ENCODE results near the gene LITAFD. TPM values are rescaled to one million over a fixed set of nuclear protein-coding genes. Genes with fewer than 3 reads are reported as not detected.

Gene LITAFD
- polyA plus RNA-seq, 1 experiment = not detected

DNA sequence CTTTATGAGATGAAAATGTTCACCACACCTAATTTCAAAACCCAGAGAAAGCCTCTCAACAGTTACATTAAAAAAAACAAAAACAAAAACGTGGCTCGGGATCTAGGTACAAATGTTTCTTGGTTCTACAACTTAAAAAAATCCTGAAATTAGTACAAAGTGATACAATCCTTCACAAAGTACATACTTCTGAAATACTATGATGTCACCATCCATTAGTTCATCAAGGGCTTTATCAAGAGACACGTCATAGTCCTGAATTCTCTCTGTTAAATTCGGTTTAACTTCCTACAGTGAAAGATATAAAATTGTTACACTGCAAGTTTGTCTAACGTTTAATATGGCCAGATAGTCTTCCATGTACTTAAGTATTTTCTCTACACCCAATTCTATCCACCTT is 18.2 kb downstream of the LITAFD start:
- CTCF ChIA-PET = interaction anchor here (1.2 to 4.0 kb wide), 4 partner anchors 20 to 251 kb away, joined by 3 to 22 read pairs (median 7); no protein-coding TSS in a partner anchor
- POLR2A ChIA-PET = no interaction called here
- DNase-seq (ENCODE audit: low read depth, low spot score) = no peak
- TF ChIP-seq, protein P1, sequence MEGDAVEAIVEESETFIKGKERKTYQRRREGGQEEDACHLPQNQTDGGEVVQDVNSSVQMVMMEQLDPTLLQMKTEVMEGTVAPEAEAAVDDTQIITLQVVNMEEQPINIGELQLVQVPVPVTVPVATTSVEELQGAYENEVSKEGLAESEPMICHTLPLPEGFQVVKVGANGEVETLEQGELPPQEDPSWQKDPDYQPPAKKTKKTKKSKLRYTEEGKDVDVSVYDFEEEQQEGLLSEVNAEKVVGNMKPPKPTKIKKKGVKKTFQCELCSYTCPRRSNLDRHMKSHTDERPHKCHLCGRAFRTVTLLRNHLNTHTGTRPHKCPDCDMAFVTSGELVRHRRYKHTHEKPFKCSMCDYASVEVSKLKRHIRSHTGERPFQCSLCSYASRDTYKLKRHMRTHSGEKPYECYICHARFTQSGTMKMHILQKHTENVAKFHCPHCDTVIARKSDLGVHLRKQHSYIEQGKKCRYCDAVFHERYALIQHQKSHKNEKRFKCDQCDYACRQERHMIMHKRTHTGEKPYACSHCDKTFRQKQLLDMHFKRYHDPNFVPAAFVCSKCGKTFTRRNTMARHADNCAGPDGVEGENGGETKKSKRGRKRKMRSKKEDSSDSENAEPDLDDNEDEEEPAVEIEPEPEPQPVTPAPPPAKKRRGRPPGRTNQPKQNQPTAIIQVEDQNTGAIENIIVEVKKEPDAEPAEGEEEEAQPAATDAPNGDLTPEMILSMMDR (IDR thresholded peaks at IDR 0.05; ENCODE audit: low read depth, low read length) = no peak
- Histone ChIP-seq H3K4me3 (ENCODE audit: low read depth, low read length) (no peak overlapping the region), H3K27me3 (ENCODE audit: control insufficient read depth, insufficient read depth, low read length) (no peaks in the 10 kb centered on the region), H3K9me3 (ENCODE audit: control insufficient read depth, insufficient read depth, low read length) (no peaks in the 10 kb centered on the region), H3K27ac (ENCODE audit: low read depth, low read length) (no peak overlapping the region)

DNA sequence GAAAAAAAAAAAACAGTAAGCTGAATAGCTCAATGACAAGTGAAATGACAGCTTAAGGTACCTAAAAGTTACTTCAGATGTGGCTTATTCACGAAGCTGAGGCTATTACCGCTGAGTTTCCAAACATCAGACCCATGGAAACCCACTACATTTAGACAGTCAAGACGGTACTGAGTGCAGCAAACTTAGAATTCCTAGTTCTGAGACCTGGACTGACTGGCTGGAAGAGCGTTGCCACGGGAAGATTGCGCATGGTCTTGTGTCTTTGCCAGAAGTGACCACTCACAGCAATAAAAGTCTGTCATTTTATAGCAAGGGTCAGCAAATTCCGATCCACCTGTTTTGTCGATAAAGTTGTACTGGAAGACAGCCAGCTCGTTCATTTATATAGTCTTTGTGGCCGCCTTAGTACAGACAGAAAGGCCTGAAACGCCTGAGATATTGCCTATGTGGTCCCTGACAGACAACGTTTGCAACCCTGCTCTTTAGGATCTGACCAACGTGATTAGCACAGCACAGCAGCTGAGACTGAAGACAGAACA is 19.2 kb downstream of the LITAFD start:
- DNase-seq (ENCODE audit: low read depth, low spot score) = no peak
- Histone ChIP-seq H3K27me3 (ENCODE audit: control insufficient read depth, insufficient read depth, low read length) (no peaks in the 10 kb centered on the region), H3K4me3 (ENCODE audit: low read depth, low read length) (no peak overlapping the region), H3K9me3 (ENCODE audit: control insufficient read depth, insufficient read depth, low read length) (no peaks in the 10 kb centered on the region), H3K27ac (ENCODE audit: low read depth, low read length) (no peak overlapping the region)
- TF ChIP-seq, protein P1 (IDR thresholded peaks at IDR 0.05; ENCODE audit: low read depth, low read length) = no peak
- POLR2A ChIA-PET = no interaction called here
- CTCF ChIA-PET = interaction anchor here (1.2 to 4.0 kb wide), 4 partner anchors 21 to 252 kb away, joined by 3 to 22 read pairs (median 8); no protein-coding TSS in a partner anchor

DNA sequence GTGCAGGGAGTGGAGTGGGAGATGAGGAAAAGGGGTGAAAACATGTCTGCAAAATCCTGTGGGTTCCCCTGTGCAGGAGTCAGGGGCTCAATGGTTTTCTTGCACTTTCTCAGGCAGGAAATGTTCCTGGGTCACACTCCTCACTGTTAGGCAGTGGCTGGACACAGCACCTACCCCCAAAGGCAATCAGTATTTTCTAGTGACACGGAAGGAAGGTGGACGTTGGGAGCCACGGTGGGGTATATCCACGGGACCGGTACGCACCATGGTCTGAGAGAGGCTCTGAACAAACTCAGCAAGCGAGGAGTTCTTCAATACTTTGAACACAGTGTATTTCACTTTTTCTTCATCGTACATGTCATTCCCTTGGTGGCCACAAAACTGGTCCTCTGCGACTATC is 20.9 kb downstream of the LITAFD start:
- ChIA-PET CTCF (interaction anchor here (1.1 to 1.6 kb wide), 2 partner anchors 106 kb away, joined by 4 to 7 read pairs; no protein-coding TSS in a partner anchor), POLR2A (no interaction called here)
- no peaks in the 10 kb centered on the region for H3K9me3 ChIP-seq (ENCODE audit: control insufficient read depth, insufficient read depth, low read length)
- H3K4me3 ChIP-seq (ENCODE audit: low read depth, low read length) = no peak overlapping the region
- TF ChIP-seq, protein P1 (IDR thresholded peaks at IDR 0.05; ENCODE audit: low read depth, low read length) = no peak
- H3K27ac ChIP-seq (ENCODE audit: low read depth, low read length) = no peak overlapping the region
- H3K27me3 ChIP-seq (ENCODE audit: control insufficient read depth, insufficient read depth, low read length) = no peaks in the 10 kb centered on the region
- DNase-seq (ENCODE audit: low read depth, low spot score) = no peak

GRCh38 chr16:8904018-8904430 is 21.9 kb downstream of the LITAFD start:
- Histone ChIP-seq H3K27ac (ENCODE audit: low read depth, low read length) (no peak overlapping the region), H3K9me3 (ENCODE audit: control insufficient read depth, insufficient read depth, low read length) (no peaks in the 10 kb centered on the region), H3K27me3 (ENCODE audit: control insufficient read depth, insufficient read depth, low read length) (no peaks in the 10 kb centered on the region), H3K4me3 (ENCODE audit: low read depth, low read length) (no peak overlapping the region)
- POLR2A ChIA-PET = no interaction called here
- no peak for DNase-seq (ENCODE audit: low read depth, low spot score)
- TF ChIP-seq, protein P1 (IDR thresholded peaks at IDR 0.05; ENCODE audit: low read depth, low read length) = no peak
- CTCF ChIA-PET = interaction anchor here (0.6 to 1.1 kb wide), 2 partner anchors 105 to 246 kb away, joined by 3 to 4 read pairs; no protein-coding TSS in a partner anchor

DNA sequence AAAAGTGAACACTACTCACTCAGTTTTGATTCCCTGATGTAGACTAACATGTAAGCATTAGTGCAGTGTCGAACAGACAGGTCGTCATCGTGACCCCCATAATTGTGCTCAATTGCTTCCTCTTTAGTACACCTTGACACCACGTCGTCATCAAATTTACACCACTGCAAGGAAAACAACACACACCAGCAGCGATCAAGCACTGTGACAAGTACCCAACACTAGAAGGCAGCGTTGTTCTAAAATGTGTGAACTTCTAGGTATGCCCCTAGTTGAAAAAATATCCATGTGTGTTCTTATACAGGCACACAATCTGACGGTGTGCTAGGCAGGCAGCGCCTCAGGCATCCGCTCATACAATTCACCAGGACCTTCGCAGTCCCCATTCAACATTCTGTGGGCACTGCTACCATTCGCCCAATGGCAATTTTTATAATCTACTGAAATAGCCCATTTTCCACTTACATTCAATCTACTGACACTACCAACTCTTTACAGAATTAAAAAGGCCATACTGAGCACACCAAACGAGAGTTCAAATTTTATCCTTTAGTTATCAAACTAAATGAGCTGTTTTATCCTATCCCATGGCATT is 23.1 kb downstream of the LITAFD start:
- Histone ChIP-seq H3K27ac (ENCODE audit: low read depth, low read length) (no peak overlapping the region), H3K4me3 (ENCODE audit: low read depth, low read length) (no peak overlapping the region), H3K9me3 (ENCODE audit: control insufficient read depth, insufficient read depth, low read length) (no peaks in the 10 kb centered on the region), H3K27me3 (ENCODE audit: control insufficient read depth, insufficient read depth, low read length) (no peaks in the 10 kb centered on the region)
- ChIA-PET POLR2A (no interaction called here), CTCF (interaction anchor here (0.7 to 1.6 kb wide), 4 partner anchors 11 to 229 kb away, joined by 3 to 14 read pairs (median 4); no protein-coding TSS in a partner anchor)
- no peak for DNase-seq (ENCODE audit: low read depth, low spot score)
- TF ChIP-seq, protein P1 (IDR thresholded peaks at IDR 0.05; ENCODE audit: low read depth, low read length) = peak; percentile 62
